GM18868 (cell line): ENCODE results near the gene HPCAL1.

Source experiments
- ATAC-seq: cut with Tn5 transposase; IDR thresholded peaks from one replicate; pipeline ENCODE4 v1.9.1; 2021; ENCODE audit warnings: mild to moderate bottlenecking, moderate library complexity; ENCODE audit not compliant: unreplicated experiment

HPCAL1 gene

GRCh38 chr2:10300997-10301940, 1.4 kb upstream of the HPCAL1 start:
- ATAC-seq: no peak

GRCh38 chr2:10301941-10302478, 694 bp upstream of the HPCAL1 start:
- ATAC-seq: no peak

DNA sequence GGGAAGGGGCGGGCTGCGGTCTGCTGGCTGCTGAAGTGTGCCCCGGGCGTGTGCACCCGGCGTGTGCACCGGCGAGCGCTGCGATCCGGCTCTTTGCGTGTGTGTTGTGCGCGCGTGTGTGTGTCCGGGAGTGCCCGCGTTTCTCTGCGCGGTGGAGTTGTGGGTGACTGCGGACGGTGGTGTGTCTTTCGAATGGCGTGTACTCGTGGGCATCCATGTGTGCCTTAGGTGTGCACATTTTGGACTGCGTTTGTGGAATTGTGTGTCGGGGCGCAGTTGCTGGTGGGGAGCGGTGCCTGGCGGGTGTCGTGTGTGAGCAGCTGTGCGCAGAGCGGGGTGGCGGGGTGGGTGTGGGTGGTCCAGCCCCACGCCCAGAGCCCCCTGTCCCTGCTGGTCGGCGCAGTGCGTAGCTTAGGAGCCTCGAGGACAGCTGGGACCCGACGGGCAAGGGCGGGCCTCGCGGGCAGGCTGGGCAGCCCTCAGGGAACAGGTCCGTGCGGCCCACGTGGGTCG, 533 bp downstream of the HPCAL1 start:
- ATAC-seq: no peak

- no peak for ATAC-seq
These were observed 1.1 kb downstream of the HPCAL1 start for GRCh38 chr2:10303694-10304378.

- no peak for ATAC-seq
These were observed 2.0 kb downstream of the HPCAL1 start for GRCh38 chr2:10304458-10305253.

GRCh38 chr2:10305254-10305635, 2.5 kb downstream of the HPCAL1 start:
- no peak for ATAC-seq

DNA sequence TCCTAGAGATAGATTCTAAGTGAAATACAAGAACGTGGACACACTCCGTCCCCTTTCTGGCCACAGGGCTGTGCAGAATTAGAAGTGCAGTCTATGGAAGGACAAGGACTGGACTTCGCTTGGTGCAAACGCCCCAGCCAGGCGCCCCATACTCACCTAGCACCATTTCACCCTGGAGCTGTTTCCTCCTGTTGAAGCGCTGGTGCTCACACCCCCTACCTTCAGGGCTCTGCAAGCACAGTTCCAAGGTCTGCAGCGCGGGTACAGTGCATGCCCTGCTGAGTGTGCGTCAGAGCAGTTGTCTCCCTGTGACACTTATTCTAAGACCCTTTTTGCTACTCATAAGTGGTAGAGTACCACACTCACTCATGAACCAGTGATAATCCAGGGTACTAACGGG, 3.0 kb downstream of the HPCAL1 start:
- ATAC-seq: no peak

- no peak for ATAC-seq
These were observed 4.3 kb downstream of the HPCAL1 start for GRCh38 chr2:10306901-10307463.

DNA sequence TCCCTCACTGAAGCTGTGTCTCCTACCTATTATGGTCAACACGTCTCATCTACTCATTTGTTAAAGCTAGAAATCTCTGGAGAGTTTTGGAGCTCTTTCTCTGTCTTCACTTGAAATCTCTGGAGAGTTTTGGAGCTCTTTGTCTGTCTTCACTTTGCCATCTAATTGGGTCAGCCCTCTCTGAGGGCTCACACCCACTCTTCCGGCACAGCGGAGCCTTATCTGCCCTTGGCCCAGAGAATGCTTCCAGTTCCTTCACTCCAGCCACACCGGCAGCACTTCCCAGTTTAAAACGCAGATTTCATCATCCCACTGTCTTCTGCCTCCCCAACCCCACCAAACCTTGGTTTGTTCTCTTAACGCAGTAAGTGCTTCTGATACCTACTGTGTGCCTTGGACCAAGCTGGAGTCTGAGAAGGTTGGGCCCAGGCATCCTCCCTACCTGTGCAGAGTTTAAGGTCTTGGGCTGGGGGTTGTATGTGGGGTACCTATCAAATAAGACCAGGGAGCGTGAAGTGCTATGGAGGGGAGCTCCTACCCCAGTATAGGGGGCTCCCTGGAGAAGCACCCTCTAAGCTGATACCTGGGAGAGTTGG, 5.0 kb downstream of the HPCAL1 start:
- no peak for ATAC-seq

- ATAC-seq: no peak
These were observed 6.2 kb downstream of the HPCAL1 start for GRCh38 chr2:10308866-10309265.

- no peak for ATAC-seq
These were observed 6.6 kb downstream of the HPCAL1 start for GRCh38 chr2:10309286-10309685.

DNA sequence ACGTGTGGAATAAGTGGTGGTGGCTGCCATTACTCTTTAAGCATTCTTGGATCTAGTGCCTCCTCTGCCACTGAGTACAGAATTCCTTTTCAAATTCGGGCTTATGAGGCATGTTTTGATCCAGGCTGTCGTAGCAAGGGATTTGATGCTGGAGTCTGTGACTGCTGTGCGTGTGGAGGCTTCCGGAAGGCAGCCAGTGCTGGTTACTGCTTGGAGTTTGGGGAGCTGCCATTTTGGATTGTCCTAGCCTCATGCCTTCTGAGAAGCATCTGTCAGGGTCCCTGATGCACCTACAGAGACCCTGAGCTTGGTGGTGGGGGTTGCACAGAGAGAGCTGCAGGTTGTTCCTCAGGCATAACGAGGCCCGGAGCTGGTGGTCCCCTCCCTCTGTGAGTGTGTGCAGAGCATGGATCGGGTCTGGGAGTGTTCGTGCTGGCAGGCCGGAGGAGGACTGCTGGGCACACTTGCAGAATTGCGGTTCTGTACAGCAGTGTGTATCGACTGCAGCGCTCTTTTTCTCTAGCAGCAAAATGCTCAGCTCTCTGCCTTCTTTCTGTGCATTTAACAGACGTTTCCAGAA, 7.7 kb downstream of the HPCAL1 start:
- ATAC-seq: no peak

GRCh38 chr2:10311736-10312135, 9.0 kb downstream of the HPCAL1 start:
- ATAC-seq: no peak

GRCh38 chr2:10312437-10312957, 9.8 kb downstream of the HPCAL1 start:
- no peak for ATAC-seq

GRCh38 chr2:10316336-10316735, 13.6 kb downstream of the HPCAL1 start:
- ATAC-seq: no peak

DNA sequence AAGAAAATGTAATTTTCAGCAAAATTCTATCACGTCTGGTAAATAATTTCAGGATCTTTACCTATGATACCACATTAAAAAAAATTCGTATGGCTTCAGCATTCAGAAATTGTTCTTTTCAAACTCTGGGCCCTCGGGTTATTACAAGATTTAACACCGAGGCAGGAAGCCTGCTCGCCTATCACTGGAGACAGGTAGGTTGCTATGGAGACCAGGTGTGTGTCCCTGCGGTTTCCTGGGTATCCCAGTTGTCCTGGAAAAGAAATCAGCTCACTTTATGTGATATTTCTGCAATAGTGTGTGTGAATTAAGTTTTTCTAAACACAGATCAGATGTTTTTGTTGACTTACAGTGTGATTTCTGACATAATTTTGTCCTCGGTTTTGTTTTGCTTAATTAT, 14.2 kb downstream of the HPCAL1 start:
- ATAC-seq: no peak

DNA sequence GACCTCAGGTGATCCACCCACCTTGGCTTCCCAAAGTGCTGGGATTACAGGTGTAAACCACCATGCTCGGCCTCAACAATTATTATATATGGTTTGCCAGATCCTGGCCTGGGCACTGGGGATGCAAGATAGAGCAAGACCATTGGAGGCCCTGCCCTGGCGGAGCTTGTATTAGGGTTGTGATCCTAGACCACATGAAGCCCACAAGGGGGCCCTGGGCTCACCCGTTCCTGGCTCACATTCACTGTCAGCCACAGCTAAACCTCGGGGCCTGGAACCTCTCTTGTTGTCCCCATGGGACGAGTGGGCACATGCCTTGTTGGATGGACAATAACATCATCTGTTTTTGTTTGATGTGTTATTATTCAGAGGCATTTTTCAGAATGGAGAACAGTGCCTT, 14.9 kb downstream of the HPCAL1 start:
- no peak for ATAC-seq

- no peak for ATAC-seq
These were observed 15.6 kb downstream of the HPCAL1 start for GRCh38 chr2:10318345-10318744.

DNA sequence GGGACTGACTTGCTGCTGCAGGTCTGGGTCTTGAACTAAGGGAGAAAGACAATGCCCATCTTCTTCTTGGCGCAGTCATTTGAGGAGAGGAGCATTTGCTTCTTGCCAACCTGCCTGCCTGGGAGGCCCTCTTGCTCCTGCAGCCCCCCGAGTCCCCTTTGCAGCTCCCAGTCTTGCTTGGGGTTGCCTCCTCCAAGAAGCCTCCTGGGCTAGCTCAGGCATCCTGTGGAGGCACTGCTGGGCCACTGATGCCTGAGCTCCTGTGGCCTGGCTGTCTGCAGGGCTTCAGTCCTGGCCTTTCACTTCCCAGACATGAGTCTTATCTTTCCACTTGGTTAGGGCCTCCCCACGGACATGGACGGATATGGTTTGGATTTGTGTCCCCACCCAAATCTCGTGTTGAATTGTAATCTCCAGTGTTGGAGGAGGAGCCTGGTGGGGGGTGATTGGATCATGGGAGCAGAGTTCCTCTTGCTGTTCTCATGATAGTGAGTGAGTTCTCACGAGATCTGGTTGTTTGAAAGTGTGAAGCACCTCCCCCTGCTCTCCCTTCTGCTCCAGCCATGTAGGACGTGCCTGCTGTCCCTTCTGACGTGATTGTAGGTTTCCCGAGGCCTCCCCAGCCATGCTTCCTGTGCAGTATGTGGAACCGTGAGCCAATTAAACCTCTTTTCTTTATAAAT, 17.3 kb downstream of the HPCAL1 start:
- ATAC-seq: no peak
